ENCODE data around the gene EFNA5.

- TF ChIP-seq EZH2 (IDR thresholded peaks at IDR 0.05): no peak
- no peak for TF ChIP-seq POLR2AphosphoS5 (IDR thresholded peaks at IDR 0.05; ENCODE audit: borderline replicate concordance, low read depth, low read length)
- no peak for TF ChIP-seq FOXP2 (optimal IDR thresholded peaks at IDR 0.05; ENCODE audit: control extremely low read depth, extremely low read length, insufficient read depth)
These were observed 155.1 kb downstream of the EFNA5 start for GRCh38 chr5:107515521-107516080.

Measured in SK-N-MC (cell line).